Measurements from ENCODE around the gene MRPL27. TPM values are rescaled to one million over a fixed set of nuclear protein-coding genes. Genes with fewer than 3 reads are reported as not detected.

The MRPL27 gene
- total RNA-seq, 1 donor from 2014 or later: 79.3 TPM

DNA sequence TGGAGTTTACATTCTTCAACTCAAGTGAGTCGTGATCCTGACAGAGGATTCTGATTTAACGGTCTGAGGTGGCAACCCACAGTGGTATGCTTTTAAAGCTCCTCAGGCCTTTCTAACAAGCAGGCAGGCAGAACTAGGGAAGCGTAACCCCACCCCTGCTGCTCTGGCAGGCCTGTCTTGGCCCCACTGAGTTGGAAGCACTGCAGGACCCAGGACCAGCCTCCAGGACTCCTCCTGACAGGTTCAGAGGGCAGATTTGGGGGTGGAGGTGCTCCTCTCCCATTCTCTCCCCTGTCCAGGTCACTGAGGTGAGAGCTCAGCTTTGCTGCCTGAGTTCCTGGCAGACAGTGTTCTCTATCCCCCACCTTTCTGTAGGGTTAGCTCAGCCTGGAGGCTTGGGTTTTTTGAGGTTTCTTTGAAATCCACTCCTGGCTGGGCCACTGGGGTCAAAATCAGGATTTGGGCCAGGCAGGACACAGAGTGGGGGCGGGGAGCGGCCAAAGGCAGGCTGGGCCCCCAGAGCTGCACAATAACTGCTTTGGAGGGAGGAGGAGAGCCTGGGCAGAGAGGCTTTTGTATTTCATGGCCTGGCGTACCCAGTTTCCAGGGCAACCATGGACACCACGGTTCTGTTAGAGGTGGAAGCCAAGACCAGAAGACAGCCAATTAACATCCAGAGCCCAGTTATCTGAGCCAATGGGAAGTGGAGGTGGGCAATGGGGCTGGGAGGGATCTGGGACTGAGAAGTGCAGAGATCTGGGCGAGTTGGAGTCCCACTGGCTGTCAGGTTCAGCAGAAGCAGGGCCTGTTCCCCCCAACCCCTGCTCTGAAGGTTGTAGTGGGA is 9.5 kb downstream of the MRPL27 start:
- ATAC-seq: no peak
- intact Hi-C loops (cut with micrococcal nuclease): no loop called here
- DNase-seq: no peak

DNA sequence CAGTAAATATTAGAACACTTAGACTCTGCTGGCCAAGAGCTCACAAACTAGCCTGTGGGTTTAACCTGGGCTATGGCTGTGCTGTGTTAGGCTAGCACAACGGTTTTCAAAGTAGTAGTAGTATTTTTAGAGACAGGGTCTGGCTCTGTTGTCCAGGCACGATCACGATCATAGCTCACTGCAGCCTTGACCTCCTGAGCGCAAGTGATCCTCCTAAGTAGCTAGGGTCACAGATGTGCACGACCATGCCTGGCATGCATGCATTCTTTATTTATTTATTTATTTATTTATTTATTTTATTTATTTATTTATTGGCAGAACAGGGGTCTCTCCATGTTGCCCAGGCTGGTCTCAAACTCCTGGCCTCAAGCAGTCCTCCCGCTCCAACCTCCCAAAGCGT is 10.3 kb downstream of the MRPL27 start:
- intact Hi-C loops (cut with micrococcal nuclease): no loop called here
- no peak for DNase-seq

DNA sequence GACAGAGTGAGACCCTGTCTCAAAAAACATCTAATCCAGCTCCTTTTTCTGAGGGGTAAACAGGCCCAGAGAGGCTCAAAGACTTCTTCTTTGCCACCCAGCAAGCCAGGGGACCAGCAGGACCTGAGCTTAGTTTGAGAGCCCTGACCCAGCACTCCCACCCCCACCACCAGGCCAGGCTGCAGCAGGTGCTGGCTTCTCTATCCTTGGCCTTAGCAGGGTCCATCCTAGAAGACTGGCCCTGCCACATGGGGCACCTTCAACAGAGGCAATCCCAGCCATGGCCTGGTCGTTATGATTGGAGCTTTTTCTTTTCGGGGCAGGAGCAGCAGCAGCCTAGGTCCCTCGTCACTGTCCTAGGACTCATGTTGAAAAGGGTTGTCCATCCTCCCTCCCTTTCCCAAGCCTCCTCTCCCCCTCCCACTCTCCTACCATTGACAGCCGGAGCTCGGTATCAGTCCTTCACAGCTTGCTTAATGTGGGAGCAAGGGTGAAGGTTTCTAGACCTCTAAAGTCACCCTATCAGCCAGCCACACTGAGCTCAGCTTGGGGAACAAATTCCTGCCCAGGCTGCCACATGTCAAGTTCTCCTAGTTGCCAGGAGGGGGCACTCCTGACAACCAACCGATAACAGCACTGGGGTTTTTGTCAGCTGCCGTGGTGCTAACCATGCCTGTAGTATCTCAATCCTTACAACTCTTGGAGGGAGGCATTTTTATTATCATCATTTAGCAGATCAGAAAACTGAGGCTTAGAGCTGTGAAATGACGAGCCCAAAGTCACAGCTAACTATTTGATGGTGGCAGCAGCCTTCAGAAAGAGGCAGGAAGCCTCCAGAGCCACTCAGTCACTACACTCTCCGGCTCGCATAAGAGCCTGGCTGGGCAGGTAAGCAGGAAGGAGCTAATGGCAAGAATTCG is 11.2 kb downstream of the MRPL27 start:
- peak; percentile 45 for ATAC-seq

More for the DNA sequence above, 10.3 kb downstream of the MRPL27 start:
- no peak for ATAC-seq

DNA sequence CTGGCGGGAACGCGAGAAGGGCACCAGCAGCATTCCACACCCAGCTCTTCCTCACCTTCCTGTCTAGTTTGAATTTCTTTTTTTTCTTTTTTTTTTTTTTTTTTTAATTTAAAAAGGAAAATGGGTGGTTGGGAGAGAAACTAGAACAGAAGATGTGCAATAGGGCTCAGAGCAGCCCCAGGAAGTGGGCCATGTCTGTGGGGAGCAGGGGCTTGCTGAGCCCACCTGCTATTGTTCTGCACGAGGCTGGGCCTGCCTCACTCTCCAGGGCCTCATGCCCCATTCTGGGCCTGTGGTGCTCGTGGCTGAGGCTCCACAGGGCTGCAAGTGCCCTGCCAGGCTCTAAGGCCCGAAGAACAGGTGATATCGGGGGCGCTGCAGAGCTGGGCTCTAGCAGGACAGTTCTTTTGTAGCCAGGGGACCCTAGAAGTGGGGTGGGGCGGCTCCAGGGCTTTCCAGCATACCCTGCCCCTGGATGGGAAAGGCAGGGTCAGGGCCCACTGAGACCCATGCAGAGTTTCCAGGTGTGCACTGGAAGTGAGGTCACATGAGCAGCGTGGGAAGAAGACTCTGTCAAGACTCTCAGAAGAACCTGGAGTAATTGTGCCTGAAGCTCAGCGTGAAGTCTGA is 12.4 kb downstream of the MRPL27 start:
- ATAC-seq (no peak), DNase-seq (no peak)
- intact Hi-C loops (cut with micrococcal nuclease): no loop called here

More for the DNA sequence above, 11.2 kb downstream of the MRPL27 start:
- intact Hi-C loops (cut with micrococcal nuclease): no loop called here
- no peak for DNase-seq

DNA sequence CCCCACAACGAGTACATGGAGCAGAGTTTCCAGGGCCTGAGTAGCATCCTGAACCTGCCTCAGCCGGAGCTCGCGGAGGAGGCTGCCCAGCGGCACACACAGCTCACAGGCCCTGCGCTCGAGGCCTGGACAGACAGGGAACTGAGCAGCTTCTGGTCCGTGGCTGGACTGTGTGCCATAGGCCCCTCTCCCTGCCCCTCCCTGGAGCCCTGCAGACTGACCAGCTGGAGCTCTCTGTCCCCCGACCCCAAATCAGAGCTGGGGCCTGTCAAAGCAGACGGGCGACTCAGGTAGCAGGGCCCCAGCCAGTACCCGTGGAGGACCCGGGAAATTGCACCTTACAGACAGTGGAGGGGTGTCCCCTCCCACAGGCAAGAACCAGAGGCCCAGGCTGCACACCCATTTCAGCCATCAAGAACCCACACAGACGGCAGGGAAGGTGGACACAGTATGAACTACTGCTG is 13.0 kb downstream of the MRPL27 start:
- intact Hi-C loops (cut with micrococcal nuclease): no loop called here
- DNase-seq (no peak), ATAC-seq (no peak)

DNA sequence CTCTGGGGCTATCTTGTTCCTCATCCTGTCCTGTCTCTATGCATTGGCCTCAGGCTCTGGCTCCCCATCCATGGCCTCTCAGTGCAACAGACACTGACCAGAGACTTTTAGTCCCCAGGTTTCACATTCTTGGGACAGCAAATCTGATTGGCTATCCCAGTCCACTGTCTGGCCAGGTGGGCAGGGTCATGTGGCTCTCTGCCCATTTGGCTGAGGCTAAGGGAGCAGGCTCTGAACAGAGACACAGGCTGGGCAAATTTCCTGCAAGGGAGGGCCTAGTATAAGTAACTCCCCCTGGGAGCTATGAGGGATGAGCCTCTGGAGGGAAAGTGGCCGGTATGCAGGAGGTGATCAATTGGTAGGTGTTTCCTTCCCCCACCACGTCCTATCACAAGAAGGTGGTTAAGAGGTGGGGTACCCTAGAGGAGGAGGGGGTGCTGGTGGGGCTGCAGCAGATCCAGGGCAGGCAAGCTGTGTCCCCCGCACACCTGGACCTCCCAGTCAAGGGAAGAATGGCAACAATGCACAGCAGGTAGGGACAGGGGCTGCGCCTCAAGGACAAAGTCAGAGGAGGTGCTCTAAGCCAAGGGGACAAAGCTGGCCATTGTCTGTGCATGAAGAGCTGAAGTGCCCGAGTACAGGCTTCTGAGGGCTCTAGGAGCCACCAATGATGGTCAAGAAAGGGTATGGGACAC is 13.8 kb downstream of the MRPL27 start:
- DNase-seq (no peak), ATAC-seq (peak; percentile 11)
- intact Hi-C loops (cut with micrococcal nuclease): no loop called here

DNA sequence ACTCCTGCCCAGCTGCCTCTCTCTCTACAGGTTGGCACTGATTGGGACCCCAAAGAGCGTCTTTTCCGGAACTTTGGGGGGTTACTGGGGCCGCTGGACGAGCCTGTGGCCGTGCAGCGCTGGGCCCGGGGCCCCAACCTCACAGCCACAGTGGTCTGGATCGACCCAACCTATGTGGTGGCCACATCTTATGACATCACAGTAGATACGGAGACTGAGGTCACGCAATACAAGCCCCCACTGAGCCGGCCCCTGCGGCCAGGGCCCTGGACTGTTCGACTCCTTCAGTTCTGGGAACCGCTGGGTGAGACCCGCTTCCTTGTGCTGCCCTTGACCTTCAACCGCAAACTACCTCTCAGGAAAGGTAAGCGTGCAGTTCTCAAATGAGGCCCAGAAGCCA is 14.8 kb downstream of the MRPL27 start:
- ATAC-seq: no peak
- intact Hi-C loops (cut with micrococcal nuclease): no loop called here
- DNase-seq: no peak

DNA sequence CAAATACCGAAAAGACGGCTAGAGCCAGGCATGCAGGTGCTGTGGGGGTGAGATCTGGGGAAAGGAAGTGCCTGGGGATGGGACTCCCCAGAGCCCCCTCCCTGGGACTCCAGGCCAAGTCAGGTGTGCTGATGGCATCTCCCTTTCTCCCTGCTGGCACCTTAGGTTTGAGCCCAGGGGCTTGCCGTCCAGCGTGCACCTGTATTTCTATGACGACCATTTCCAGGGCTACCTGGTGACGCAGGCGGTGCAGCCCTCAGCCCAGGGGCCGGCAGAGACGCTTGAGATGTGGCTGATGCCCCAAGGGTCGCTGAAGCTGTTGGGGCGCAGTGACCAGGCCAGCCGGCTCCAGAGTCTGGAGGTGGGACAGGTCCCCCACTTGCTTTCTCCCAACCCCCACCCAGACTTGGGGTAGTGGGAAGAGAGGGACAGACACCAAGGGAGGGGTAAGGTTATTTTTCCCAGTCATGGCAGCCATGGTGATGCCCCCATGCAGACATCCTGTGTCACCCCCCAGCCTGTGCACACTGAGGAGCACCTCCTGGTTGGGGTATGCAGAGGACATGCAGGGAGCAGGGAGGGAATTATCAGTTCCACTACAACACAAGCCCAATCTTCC is 16.0 kb downstream of the MRPL27 start:
- ATAC-seq (no peak), DNase-seq (no peak)
- intact Hi-C loops (cut with micrococcal nuclease): no loop called here

DNA sequence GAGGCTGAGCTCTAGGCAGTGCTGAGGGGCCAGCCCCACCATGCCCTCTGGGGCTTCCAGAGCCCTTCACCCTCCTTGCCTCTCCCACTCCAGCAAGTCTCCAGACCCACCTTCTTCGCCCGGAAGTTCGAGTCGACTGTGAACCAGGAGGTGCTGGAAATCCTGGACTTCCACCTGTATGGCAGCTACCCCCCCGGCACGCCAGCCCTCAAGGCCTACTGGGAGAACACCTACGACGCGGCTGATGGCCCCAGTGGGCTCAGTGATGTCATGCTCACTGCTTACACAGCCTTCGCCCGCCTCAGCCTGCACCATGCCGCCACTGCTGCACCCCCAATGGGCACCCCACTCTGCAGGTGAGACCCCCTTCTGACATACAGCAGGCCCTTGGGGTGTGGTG is 16.6 kb downstream of the MRPL27 start:
- intact Hi-C loops (cut with micrococcal nuclease): no loop called here
- no peak for ATAC-seq
- DNase-seq: no peak

DNA sequence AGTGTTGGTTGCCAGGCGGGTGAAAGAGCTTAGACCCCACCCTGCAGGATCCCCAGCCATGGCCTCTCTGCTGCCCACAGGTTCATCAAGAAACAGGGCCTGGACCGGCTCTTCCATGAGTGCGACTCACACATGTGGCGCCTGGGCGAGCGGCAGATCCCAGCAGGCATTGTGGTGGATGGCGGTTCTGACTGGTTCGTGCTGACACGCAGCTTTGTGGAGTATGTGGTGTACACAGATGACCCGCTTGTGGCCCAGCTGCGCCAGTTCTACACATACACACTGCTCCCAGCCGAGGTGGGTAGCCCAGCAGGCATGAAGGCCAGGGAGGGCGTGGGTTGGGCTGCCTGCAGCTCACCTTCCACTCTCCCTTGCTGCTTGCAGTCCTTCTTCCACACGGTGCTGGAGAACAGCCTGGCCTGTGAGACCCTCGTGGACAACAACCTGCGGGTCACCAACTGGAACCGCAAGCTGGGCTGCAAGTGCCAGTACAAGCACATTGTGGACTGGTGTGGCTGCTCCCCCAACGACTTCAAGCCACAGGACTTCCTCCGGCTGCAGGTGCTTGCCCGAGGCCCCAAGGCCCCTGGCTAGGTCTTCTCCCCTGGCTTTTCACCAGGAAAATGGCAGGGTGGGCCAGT is 17.2 kb downstream of the MRPL27 start:
- intact Hi-C loops (cut with micrococcal nuclease): no loop called here
- no peak for ATAC-seq
- no peak for DNase-seq

DNA sequence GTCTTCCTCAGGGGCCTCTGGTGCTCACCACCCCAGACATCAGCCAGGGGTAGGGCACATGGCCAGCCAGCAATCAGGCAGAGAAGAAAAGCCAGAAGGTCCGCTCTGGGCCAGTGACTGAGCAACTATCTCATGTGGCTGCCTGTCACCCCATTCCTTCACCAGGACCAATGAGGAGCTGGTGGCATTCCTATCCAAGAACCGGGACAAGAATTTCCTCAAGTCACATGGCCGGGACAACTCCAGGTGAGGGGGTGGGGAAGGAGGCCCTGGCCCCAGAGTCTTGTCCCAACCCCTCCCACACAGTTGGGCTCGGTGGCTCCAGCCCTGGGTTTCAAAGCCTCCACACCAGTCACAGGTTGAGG is 17.7 kb downstream of the MRPL27 start:
- DNase-seq: no peak
- intact Hi-C loops (cut with micrococcal nuclease): no loop called here
- ATAC-seq: no peak

DNA sequence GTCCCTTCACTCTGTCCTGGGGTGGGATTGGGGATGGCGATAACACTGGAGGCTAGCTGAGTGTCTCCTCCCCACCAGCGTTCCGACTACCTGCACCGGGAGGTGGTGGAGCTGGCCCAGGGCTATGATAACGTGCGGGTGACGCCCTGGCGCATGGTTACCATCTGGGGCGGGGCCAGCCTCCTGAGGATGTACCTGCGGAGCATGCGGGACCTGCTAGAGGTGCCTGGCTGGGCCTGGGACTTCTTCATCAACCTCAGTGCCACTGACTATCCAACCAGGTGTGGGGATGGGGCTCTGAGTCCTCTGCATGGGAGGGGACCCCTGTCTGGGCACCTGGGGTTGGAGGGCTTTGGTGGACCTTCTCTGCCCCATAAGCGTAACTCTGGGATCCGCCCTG is 18.2 kb downstream of the MRPL27 start:
- ATAC-seq (no peak), DNase-seq (no peak)
- intact Hi-C loops (cut with micrococcal nuclease): no loop called here

DNA sequence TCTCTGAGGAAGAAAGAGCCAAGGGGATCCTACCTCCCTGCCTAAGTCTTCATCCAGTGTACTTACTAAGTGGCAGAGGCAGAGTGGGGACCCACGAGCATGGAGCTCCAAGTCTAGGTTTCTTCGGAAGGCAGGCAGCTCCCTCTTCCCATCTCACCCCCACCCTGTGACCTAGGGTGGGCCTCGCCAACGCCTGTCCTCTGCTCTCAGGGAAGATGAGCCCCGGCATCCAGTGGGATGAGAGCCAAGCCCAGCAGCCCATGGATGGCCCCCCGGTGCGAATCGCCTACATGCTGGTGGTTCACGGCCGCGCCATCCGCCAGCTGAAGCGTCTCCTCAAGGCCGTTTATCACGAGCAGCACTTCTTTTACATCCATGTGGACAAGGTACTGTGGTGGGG is 18.8 kb downstream of the MRPL27 start:
- no peak for DNase-seq
- intact Hi-C loops (cut with micrococcal nuclease): no loop called here
- no peak for ATAC-seq

DNA sequence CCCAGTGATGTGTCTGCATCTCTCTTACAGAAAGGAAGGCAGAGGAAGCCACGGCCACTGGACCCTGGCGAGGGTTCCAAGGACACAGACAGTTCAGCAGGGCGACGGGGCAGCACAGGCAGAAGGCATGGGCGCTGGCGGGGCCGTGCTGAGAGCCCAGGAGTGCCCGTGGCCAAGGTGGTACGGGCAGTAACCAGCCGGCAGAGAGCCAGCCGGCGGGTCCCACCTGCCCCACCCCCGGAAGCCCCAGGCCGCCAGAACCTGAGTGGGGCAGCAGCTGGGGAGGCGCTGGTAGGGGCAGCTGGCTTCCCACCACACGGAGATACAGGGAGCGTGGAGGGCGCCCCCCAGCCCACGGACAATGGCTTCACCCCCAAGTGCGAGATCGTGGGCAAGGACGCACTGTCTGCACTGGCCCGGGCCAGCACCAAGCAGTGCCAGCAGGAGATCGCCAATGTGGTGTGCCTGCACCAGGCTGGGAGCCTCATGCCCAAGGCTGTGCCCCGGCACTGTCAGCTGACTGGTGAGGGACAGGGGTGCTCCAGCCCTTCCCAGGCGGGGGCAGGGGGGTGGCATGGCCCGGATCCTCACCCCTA is 19.3 kb downstream of the MRPL27 start:
- DNase-seq: no peak
- ATAC-seq: no peak
- intact Hi-C loops (cut with micrococcal nuclease): no loop called here

DNA sequence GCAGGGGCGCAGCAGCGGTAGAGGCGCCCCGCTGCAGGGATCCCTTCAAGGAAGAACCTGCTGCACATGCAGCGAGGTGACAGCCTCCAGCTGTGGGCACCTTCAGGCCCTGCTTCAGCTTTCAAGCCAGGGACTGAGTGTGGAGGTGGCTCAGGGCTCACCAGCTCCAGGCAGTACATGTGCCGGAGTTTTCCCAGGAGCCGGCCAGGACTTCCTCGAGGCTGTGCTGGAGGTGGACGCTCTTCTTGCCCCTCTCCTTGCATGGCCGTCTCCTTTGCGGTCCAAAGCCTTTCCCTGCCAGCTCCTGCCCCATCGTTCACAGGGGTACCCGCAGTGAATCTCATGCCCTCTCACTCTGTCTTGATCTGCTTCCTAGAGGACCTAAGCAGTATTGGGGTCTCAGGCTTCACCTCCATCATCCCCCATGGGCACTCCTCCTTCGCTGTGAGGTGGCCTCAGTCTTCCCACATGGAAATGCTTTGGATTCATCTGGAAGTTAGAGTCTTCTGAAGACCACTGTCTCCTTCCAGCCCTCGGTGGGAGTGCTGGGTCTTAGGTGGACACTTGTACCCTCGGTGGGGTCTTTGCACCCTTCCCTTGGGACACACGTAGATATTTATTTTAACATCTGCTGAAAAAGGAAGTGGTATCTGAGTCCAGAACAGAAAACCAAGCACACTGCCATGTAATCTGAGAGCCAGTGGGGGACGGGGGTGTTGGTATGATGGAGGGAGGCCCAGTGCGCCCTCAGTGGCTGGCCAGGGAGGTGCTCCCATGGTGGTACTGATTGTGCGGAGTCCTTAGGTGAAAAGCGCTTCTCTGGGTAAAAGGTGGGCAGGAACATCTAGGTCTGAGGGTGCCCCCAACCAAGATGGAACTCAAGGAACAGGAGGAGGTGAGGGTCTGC is 20.0 kb downstream of the MRPL27 start:
- intact Hi-C loops (cut with micrococcal nuclease): no loop called here

DNA sequence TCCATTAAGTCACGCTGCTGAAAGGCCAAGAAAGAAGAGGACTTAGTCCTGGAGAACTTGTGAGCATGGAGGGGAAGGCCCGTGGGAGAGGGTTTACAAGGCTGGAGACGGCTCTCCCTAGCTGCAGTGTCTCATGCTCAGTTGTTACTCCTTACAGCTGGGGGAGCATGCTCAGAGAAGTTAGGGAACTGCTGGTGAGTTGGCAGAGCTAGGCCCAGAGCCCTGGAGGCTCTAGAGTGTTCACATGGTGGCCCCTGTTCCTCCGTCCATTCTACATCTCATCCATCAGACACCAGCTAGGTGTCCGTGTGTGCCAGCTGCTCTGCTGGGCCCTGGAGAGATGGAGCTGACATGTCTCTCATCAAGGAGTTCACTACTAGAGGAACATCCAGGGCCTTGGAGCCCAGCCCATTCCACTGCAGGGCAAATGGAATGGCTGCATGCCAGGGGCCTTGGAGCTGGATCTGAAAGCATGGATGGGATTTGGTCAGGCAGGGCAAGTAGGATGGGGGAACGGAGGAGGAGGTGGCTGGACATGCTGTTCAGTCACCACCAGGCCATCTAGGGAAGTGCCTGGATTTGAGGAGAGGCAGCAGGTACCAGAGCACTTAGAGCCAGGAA is 20.8 kb downstream of the MRPL27 start:
- intact Hi-C loops (cut with micrococcal nuclease): no loop called here
- peak; percentile 46 for ATAC-seq
- DNase-seq: peak; percentile 75

More for the DNA sequence above, 20.0 kb downstream of the MRPL27 start:
- ATAC-seq (no peak), DNase-seq (no peak)

DNA sequence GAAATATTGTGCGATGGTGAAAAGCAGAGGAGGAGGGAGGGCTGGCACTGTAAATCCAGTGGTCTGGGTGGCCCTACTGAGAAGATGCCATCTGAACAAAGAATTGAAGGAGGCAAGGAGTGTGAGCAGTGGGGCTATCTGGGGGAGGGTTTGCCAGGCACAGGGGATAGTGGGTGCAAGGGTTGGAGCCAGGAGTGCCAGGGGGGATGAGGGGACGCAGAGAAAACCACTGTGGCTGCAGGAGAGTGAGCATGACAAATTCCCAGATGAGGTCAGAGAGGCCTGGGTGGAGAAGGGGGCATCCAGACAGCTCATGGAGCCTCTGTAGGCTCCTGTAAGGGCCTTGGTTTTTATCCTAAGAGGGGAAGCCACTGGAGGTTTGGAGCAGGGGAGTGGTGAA is 22.3 kb downstream of the MRPL27 start:
- intact Hi-C loops (cut with micrococcal nuclease): no loop called here
- DNase-seq: no peak
- no peak for ATAC-seq
